ENCODE data around the gene N4BP2.
A peak's percentile ranks its signal among the peaks of the same experiment; 100 is the strongest.

The N4BP2 gene

DNA sequence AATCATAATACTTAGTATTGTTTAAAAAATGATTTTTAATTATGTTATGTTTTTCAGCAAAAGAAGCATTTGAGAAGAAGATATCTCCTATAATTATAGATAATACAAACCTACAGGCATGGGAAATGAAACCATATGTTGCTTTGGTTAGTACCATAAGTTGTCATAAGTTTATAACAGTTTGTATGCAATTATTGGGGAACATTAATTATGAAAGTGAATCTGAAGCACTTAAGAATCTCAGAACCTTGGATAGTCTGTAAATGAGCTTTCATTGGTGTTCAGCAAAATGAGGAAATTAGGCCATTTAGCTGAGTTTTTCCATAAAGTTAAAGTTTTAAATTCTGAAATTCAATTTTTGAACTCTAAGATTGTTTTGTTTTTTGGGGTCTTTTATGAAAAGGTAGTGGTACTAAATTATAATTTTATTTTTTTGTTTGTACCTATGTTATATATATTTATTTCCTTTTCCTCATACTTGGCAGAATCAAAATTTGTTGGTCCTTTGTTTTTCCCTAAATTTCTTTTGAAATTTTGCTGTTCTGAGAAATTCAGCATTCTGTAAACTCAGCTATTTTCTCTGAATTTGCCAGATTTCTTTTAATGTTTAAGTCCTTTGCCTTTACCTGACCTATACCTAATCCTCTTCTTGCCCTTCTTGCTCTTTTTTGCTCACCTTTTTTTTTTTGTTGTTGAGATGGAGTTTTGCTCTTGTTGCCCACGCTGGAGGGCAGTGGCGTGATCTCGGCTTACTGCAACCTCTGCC lies 55.6 kb downstream of the N4BP2 start:
- Histone ChIP-seq H3K4me3 (no peak overlapping the region), H3K9ac (ENCODE audit: insufficient read length) (no peak overlapping the region), H3K9me3 (ENCODE audit: low read depth, low read length) (no peaks in the 10 kb centered on the region), H3K27ac (no peak overlapping the region), H3K36me3 (ENCODE audit: insufficient read depth, low read length) (peaks cover 39% of the 10 kb centered on the region)
- no peak for TF ChIP-seq EZH2 (IDR thresholded peaks at IDR 0.05)
- TF ChIP-seq FOXP2 (optimal IDR thresholded peaks at IDR 0.05; ENCODE audit: control extremely low read depth, extremely low read length, insufficient read depth) = no peak
- no peak for TF ChIP-seq POLR2AphosphoS5 (IDR thresholded peaks at IDR 0.05; ENCODE audit: borderline replicate concordance, low read depth, low read length)
- no peak for DNase-seq (ENCODE audit: low read depth, low spot score)

DNA sequence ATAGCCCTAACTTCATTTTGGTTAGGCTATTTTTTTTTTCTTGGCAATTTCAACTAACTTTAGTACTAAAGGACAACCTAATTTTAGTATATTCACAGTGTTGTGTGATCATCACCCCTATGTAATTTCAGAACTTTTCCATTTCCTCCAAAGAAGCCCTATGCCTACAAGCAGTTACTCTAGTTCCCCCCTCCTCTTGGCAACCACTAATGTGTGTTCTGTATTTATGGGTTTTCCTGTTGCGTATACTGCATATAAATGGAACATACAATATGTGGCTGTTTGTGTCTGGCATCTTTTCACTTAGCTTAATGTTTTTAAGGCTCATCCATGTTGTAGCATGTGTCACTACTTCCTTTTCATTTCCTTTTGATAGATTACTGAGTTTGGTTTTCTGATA lies 57.6 kb downstream of the N4BP2 start:
- Histone ChIP-seq H3K9ac (ENCODE audit: insufficient read length) (no peak overlapping the region), H3K27ac (peak overlapping the region; percentile 52; the same call in 1 of the 2 replicates), H3K36me3 (ENCODE audit: insufficient read depth, low read length) (peaks cover 36% of the 10 kb centered on the region), H3K9me3 (ENCODE audit: low read depth, low read length) (no peaks in the 10 kb centered on the region), H3K4me3 (no peak overlapping the region)
- DNase-seq (ENCODE audit: low read depth, low spot score) = no peak
- TF ChIP-seq EZH2 (IDR thresholded peaks at IDR 0.05) (no peak), POLR2AphosphoS5 (IDR thresholded peaks at IDR 0.05; ENCODE audit: borderline replicate concordance, low read depth, low read length) (no peak), FOXP2 (optimal IDR thresholded peaks at IDR 0.05; ENCODE audit: control extremely low read depth, extremely low read length, insufficient read depth) (no peak)

DNA sequence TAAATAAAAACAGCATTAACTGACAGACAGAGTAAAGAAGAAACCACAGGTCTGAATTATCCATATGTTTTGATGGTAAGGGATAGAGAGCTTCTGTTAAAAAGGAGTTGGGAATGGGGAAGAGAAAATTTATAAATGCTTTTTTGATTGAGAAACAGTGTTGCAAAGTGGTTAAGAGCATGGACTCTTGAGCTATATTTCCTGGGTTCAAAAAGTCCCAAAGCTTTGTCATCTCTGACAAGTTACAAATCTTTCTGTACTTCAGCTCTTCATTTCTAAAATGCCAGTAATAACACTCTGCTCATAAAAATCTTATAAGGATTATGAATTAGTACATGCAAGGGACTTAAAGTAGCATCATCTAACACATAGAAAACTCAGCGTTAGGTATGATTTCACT lies 62.2 kb downstream of the N4BP2 start:
- no peak overlapping the region for H3K27ac ChIP-seq
- TF ChIP-seq FOXP2 (optimal IDR thresholded peaks at IDR 0.05; ENCODE audit: control extremely low read depth, extremely low read length, insufficient read depth) (no peak), POLR2AphosphoS5 (IDR thresholded peaks at IDR 0.05; ENCODE audit: borderline replicate concordance, low read depth, low read length) (no peak)
- H3K4me3 ChIP-seq = no peak overlapping the region
- H3K9ac ChIP-seq (ENCODE audit: insufficient read length) = no peak overlapping the region
- DNase-seq (ENCODE audit: low read depth, low spot score) = no peak
- H3K9me3 ChIP-seq (ENCODE audit: low read depth, low read length) = no peaks in the 10 kb centered on the region
- H3K36me3 ChIP-seq (ENCODE audit: insufficient read depth, low read length) = peaks cover 21% of the 10 kb centered on the region

DNA sequence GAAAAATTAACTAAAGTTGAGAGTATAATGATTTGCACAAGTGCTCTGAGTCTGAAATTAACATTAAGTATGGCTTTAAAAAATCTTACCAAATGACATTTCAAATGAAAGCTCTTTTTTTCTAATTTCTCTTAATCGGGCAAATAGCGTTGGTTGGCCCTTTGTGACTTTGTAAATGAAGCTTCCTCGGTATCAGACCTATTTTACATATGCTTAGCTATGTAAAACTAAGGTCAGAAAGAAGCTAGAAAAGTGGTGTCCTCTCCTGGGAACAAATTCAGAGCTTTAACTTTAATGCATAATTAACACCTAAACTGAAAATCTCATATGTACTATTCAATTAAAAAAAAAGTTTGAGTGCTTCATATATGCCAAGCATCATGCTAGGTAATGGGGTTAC lies 62.7 kb downstream of the N4BP2 start:
- DNase-seq (ENCODE audit: low read depth, low spot score) = no peak
- TF ChIP-seq FOXP2 (optimal IDR thresholded peaks at IDR 0.05; ENCODE audit: control extremely low read depth, extremely low read length, insufficient read depth) (no peak), EZH2 (IDR thresholded peaks at IDR 0.05) (no peak), POLR2AphosphoS5 (IDR thresholded peaks at IDR 0.05; ENCODE audit: borderline replicate concordance, low read depth, low read length) (no peak)
- H3K4me3 ChIP-seq = no peak overlapping the region
- peaks cover 20% of the 10 kb centered on the region for H3K36me3 ChIP-seq (ENCODE audit: insufficient read depth, low read length)
- H3K9ac ChIP-seq (ENCODE audit: insufficient read length) = no peak overlapping the region
- no peaks in the 10 kb centered on the region for H3K9me3 ChIP-seq (ENCODE audit: low read depth, low read length)
- no peak overlapping the region for H3K27ac ChIP-seq

DNA sequence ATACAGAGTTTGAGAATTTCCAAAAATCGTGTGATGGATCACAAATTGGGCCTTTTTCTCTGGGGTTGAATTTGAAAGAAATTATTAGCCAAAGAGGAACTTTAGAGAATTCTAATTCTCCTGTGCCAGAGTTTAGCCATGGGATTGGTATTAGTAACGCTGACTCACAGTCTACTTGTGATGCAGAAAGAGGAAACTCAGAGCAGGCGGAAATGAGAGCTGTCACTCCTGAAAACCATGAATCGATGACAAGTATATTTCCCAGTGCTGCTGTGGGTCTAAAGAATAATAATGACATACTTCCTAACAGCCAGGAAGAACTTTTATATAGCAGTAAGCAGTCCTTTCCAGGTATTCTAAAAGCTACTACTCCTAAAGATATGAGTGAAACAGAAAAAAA lies 64.9 kb downstream of the N4BP2 start:
- peak overlapping the region; percentile 44 for H3K27ac ChIP-seq
- H3K36me3 ChIP-seq (ENCODE audit: insufficient read depth, low read length) = peaks cover 27% of the 10 kb centered on the region
- no peak for TF ChIP-seq EZH2 (IDR thresholded peaks at IDR 0.05)
- no peak for TF ChIP-seq POLR2AphosphoS5 (IDR thresholded peaks at IDR 0.05; ENCODE audit: borderline replicate concordance, low read depth, low read length)
- TF ChIP-seq FOXP2 (optimal IDR thresholded peaks at IDR 0.05; ENCODE audit: control extremely low read depth, extremely low read length, insufficient read depth) = no peak
- no peak overlapping the region for H3K4me3 ChIP-seq
- DNase-seq (ENCODE audit: low read depth, low spot score) = no peak
- H3K9me3 ChIP-seq (ENCODE audit: low read depth, low read length) = no peaks in the 10 kb centered on the region
- H3K9ac ChIP-seq (ENCODE audit: insufficient read length) = no peak overlapping the region

DNA sequence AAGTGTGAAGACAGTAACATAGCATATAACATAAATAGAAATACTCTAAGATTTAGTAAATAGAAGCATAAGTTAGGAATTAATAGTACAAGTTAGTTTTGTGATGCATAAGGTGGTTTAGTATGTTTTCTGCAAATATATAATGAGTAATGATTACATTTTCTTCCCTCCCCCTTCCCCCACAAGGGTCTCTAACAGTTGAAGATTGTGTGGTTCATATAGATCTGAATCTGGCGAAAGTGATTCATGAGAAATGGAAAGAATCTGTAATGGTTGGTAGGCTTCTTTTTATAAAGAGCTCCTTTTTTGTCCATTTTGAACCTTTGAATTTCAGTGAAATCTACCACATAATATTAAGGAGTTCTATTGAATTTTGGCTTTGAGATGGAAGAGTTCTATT lies 66.3 kb downstream of the N4BP2 start:
- H3K27ac ChIP-seq = no peak overlapping the region; the same call in 1 of the 2 replicates
- peaks cover 18% of the 10 kb centered on the region for H3K36me3 ChIP-seq (ENCODE audit: insufficient read depth, low read length)
- no peak overlapping the region for H3K9ac ChIP-seq (ENCODE audit: insufficient read length)
- no peaks in the 10 kb centered on the region for H3K9me3 ChIP-seq (ENCODE audit: low read depth, low read length)
- H3K4me3 ChIP-seq = no peak overlapping the region
- no peak for DNase-seq (ENCODE audit: low read depth, low spot score)
- no peak for TF ChIP-seq FOXP2 (optimal IDR thresholded peaks at IDR 0.05; ENCODE audit: control extremely low read depth, extremely low read length, insufficient read depth)
- TF ChIP-seq POLR2AphosphoS5 (IDR thresholded peaks at IDR 0.05; ENCODE audit: borderline replicate concordance, low read depth, low read length) = no peak
- no peak for TF ChIP-seq EZH2 (IDR thresholded peaks at IDR 0.05)

DNA sequence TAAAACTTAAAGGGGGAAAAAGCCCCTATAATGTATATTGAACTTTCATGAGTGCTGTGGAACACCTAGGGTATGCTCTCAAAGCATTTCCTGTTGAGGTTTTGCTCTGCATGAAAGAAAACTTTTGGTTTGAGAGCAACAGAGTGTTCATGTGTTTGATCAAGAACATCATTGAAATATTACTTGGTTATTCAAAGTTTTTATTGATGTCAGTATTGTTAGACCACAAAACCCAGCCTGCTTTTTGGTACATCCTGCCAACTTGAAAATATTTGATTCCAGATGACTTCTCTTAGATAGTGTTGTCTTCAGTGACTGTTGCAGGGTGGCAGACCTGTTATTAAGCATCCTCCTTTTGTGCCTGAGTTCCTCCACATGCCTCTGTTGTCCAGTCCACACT lies 68.0 kb downstream of the N4BP2 start:
- H3K4me3 ChIP-seq = no peak overlapping the region

DNA sequence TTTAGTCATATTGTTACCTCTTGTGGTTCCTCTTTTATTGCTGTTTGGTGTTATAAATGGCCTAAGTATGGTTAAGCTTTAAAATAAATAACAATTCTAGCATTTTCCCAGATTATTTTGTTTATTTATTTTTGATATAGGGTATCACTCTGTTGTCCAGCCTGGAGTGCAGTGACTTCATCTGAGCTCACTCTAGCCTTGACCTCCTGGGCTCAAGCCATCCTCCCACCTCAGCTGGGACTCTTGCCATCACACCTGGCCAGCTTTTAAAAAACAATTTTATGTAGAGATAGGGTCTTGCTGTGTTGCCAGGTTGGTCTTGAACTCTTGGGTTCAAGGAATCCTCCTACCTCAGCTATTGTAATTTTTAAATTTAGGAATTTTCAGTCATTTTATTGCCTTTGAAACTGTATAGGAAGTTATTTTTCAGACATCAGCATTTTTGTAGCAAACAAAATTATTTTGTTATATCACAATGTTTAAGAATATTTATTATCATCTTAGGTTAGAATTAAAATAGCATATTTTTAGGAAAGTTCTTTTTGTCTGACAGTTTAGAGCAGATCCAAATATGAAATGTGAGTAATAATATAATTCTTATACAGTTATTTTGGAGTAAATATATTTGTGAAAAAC lies 73.9 kb downstream of the N4BP2 start:
- no peak for DNase-seq (ENCODE audit: low read depth, low spot score)

More for the DNA sequence above, 68.0 kb downstream of the N4BP2 start:
- Histone ChIP-seq H3K9ac (ENCODE audit: insufficient read length) (no peak overlapping the region), H3K27ac (no peak overlapping the region), H3K36me3 (ENCODE audit: insufficient read depth, low read length) (peaks cover 18% of the 10 kb centered on the region), H3K9me3 (ENCODE audit: low read depth, low read length) (no peaks in the 10 kb centered on the region)
- TF ChIP-seq EZH2 (IDR thresholded peaks at IDR 0.05) (no peak), FOXP2 (optimal IDR thresholded peaks at IDR 0.05; ENCODE audit: control extremely low read depth, extremely low read length, insufficient read depth) (no peak), POLR2AphosphoS5 (IDR thresholded peaks at IDR 0.05; ENCODE audit: borderline replicate concordance, low read depth, low read length) (no peak)
- DNase-seq (ENCODE audit: low read depth, low spot score) = no peak

More for the DNA sequence above, 73.9 kb downstream of the N4BP2 start:
- H3K9ac ChIP-seq (ENCODE audit: insufficient read length) = no peak overlapping the region
- H3K9me3 ChIP-seq (ENCODE audit: low read depth, low read length) = no peaks in the 10 kb centered on the region
- no peak overlapping the region for H3K4me3 ChIP-seq
- peaks cover 14% of the 10 kb centered on the region for H3K36me3 ChIP-seq (ENCODE audit: insufficient read depth, low read length)
- H3K27ac ChIP-seq = no peak overlapping the region
- TF ChIP-seq POLR2AphosphoS5 (IDR thresholded peaks at IDR 0.05; ENCODE audit: borderline replicate concordance, low read depth, low read length) = no peak
- TF ChIP-seq EZH2 (IDR thresholded peaks at IDR 0.05) = no peak
- no peak for TF ChIP-seq FOXP2 (optimal IDR thresholded peaks at IDR 0.05; ENCODE audit: control extremely low read depth, extremely low read length, insufficient read depth)

Measured in SK-N-MC (cell line).